Breast epithelium (tissue), 3 donors: Measurements from ENCODE around the gene SLC25A44.

ENCODE experiments used
- CTCF ChIP-seq, 3 donors: fragments of 450-650 bp; IDR thresholded peaks; one replicate each; pipeline ENCODE4 v1.5.1; 2016 to 2017; ENCODE audit warnings: antibody characterized with exemption in 3 of 3, mild to moderate bottlenecking in 3 of 3, moderate library complexity in 3 of 3
- POLR2A ChIP-seq: fragments of 450-650 bp; IDR thresholded peaks from one replicate; pipeline ENCODE4 v1.6.1; 2016; ENCODE audit warnings: antibody characterized with exemption, mild to moderate bottlenecking, moderate library complexity
- POLR2AphosphoS5 ChIP-seq, 3 donors: sonication (generic); formaldehyde crosslinking; IDR thresholded peaks; one replicate each; pipeline ENCODE4 v1.6.1; 2017; ENCODE audit warnings: antibody characterized with exemption in 3 of 3

- TF ChIP-seq CTCF (IDR thresholded peaks at IDR 0.05) = no peak
- no peak for TF ChIP-seq POLR2A
- no peak for TF ChIP-seq POLR2AphosphoS5 (IDR thresholded peaks at IDR 0.05)
These were observed 1.9 kb downstream of the SLC25A44 start for GRCh38 chr1:156195853-156196252.
